Putamen (tissue), 1 donor: ENCODE data around the gene TRIM31.

Experiments used
- DNase-seq: peaks from one replicate; pipeline ENCODE4 v3.0.0-alpha.2; 2016; ENCODE audit warnings: low spot score

TRIM31 gene, protein sequence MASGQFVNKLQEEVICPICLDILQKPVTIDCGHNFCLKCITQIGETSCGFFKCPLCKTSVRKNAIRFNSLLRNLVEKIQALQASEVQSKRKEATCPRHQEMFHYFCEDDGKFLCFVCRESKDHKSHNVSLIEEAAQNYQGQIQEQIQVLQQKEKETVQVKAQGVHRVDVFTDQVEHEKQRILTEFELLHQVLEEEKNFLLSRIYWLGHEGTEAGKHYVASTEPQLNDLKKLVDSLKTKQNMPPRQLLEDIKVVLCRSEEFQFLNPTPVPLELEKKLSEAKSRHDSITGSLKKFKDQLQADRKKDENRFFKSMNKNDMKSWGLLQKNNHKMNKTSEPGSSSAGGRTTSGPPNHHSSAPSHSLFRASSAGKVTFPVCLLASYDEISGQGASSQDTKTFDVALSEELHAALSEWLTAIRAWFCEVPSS

DNA sequence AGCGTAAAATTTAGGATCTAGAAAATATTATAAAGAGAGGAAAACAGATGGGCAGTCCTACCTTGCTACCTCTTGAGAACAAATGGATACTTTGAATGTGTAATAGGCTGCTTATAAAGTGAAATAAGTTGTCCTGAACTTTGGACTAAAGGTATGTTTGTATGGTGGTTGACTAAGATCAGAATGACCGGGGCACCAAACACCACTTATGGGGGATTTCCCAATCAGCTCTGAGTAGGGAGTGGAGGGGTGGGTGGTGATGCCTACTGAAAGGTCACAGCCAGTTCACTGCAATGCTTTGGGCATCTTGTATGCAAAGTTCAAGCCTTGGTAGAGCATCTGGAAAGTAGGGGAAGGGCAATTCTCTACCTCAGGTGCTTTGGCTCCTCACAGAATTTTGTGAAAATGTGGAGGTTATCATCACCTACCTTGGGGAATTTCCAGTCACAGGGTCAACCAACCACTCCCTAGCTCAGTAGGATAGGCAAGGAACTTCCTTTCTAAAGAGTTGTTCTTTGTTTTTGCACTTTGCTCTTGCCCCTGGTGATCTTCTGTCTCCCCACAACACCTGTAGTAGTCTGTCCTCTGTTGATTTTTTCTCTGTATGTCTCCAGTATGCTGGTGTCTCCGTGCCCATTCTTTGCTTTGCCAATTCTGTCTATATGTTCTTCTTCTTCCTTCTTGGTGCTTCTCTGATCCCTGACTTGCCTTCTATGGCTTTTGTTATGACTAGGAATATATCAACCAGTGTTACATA, at the start of gene TRIM31:
Gene TRIM31 (minus strand): TSS at position 88 of the 757 bp plus-strand sequence. CDS start 285 bp downstream, outside the sequence.
- DNase-seq, result no peak

- no peak for DNase-seq
Measured at GRCh38 chr6:30162265-30163089, 49.6 kb upstream of the TRIM31 start.

- DNase-seq, result no peak
Measured at GRCh38 chr6:30160785-30161531, 48.1 kb upstream of the TRIM31 start, which contains the start of gene TRIM10. TSS of gene TRIM10 (minus strand) at chr6:30161211. CDS start at chr6:30160858, 353 bp downstream.

- no peak for DNase-seq
Measured at GRCh38 chr6:30160008-30160784, 47.3 kb upstream of the TRIM31 start.

DNA sequence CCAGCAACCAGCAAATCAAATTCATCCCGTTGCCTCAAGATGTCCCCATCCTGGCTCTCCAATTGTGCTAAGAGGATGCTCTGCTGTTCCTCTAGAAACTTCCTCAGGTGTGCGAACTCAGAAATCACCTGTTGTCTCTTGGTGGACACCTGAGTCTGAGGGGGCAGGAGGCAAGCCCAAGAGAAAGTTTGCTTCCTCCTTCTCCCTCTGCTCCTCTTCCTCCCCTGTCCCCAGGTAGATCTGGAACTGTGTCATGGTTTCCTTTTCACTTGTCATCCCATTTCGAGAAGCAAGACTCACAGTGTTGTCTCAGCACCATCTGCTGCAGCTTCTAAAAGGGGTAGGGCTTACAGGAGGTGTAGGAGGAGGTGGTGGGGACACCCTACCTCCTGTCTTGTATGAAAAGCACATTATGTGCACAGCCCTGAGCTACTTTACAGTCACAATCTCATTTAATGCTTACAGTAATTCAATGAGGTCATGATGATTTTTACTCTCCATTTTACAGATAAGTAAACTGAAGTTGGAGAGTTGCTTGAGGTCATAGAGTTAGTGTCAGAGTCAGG, 45.7 kb upstream of the TRIM31 start:
- no peak for DNase-seq

DNA sequence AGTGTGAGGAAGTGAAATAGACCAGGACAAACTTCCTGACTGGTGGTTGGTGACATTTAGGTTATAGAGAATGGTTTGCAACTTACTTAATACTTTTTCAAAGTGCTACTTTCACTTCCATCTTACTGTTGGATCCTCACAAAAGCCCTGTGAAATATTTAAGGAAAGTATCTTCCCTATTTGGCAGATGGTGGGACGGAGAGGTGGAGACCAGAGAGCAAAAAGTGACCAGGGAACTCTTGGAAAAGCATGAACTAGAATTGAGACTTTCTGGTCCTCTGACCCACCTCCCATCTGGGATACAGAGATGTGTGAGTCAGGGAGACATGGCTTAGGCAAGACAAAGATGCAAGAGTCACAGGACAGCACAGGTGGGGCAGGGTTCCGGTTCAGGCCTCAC, 45.1 kb upstream of the TRIM31 start:
- DNase-seq, result no peak

- DNase-seq, result no peak
Measured at GRCh38 chr6:30157581-30157980, 44.7 kb upstream of the TRIM31 start.

- no peak for DNase-seq
Measured at GRCh38 chr6:30156774-30157173, 43.9 kb upstream of the TRIM31 start.

DNA sequence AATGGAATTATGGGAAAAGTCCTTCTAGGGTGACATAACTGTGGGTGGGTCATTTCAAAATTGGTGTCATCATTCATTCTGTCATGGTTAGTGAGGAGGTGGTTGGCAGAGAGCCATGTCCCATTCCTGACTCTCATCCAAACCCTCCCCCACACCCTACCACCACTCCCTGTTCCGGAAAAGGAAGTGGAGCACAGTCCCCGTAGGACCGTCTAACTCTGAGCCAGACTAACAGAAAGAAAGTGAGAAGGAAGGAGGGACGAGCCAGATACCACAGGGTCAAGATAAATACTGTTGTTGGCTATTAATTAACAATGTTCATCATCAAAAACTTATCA, 43.3 kb upstream of the TRIM31 start:
- no peak for DNase-seq

DNA sequence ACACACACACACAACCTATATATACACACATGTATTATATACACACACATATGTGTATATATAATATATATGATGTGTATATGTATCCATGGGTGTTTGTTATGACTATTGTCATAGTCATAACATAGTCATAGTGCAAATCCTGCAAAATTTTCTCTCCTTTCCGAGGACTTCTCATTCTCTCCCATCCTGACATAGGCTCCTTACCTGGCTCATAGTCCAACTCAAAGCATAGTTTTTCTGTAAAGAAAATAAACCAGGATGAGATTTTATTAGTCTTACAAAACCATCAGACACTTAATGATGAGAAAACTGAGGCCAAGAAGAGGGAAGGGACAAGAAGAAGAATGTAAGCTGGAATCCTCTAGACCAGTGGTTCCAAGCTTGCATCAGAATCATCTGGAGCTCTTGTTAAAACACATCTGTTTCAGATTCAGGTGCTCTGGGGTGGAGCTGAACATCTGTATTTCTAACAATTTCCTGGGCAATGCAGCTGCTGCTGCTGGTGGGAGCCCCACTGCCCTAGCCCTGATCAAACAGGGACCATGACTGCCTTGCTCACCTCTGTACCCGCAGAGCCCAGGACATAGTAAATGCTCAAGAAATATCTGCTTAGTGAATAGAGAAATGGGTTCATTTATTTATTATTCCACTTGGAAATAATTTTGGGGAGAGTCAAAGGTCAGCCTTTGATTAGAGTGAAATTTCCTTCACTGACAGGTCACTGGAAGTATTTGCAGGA, 42.8 kb upstream of the TRIM31 start:
- no peak for DNase-seq

- no peak for DNase-seq
Measured at GRCh38 chr6:30154709-30155519, 42.0 kb upstream of the TRIM31 start.

DNA sequence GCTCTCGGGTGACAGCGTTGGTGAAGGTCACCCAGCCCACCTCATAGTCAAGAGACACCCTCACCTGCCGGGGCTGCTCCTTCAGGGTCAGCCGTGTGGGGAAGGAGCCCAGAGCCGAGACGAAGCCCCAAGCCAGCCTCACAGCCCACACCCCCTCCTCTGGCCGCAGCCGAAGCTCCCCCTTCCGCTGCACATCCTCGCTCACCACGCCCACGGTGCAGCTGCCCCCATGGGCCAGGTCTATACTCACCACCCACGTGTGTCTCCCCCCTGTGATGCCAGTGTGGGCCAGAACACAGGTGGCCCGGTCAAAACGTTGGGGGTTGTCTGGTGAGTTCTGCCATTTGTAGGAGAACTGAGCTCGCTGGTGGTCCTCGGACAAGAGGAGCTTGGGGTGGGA, 41.2 kb upstream of the TRIM31 start:
- DNase-seq, result no peak

DNA sequence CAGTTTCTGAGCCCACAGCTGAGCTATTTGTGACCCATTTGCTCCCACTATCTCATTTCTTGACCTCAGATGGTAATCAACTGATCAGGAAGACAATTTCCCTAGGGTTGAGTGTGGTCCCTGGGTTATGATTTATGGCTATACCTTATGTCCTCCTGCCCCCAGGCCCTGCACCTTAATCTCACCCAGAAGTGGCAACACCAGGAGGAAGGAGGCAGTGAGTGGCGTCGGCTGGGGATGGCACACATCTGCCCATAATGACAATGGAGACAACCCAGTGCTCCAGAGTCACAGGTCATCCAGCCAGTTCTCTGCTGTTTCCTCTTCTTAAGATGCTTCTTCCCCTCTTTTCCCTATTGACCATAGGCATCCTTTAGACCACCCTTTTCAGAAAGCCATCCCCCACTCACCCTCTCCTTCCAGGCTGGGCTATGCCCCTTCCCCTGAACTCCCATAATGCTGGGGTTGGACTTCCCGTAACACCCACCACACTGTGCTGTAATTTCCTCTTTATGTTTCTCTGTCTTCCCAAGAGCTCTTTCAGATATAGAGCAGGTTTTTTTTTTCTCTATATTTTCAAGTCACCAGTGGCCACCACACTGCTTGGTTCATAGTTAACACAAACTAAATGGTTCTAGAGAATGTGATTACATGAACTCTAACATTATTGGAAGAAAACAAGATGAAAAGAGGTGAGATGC, 40.2 kb upstream of the TRIM31 start:
- no peak for DNase-seq

DNA sequence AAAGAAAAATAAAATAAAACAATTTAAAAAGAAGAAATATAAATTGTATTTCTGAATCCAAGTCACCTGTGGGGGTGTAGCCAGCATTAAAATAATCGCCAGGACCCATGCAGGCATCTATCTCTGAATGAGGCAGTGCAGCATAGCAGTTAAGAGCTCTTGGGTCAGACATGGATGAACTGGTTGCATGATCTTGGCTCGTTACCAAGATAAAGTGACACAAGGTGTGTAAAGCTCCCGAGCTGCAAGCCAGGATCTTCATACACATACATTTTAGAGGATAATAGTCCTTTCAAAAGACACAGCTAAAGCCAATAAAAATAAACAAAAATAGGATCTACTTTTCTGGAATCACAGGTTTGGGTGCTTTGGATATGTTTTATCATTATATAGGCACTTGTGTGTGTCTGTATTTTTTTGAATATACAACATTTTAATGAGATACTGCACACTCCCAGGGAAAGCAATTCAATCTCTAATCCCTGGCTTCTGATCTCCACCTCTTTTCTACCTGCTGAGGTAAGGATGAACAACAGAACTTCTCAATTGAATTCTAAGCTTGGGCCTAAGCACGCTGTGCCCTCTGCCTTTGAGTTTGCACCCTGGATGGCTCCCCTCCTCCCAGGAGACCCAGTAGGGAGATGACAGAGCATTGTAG, 39.3 kb upstream of the TRIM31 start:
- no peak for DNase-seq

DNA sequence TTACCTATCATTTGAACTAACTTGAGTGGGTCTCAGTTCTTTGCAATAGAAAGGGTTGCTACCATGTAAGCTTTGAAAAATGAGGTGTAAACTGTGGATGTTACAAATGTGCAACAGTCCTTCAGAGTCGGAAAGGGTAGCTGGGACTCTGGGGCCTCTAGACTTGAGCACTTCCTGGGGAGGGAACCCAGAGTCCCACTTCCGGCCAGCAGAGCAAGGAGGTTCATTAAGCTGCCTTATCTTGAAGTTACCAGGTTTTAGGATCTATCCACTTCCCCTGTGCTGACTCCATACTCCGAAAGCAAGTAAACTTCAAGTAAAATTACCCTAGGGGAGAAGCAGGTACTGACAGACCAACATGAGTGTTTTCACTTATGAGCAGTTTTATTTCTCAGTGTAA, 38.7 kb upstream of the TRIM31 start:
- DNase-seq, result no peak

- no peak for DNase-seq
Measured at GRCh38 chr6:30150671-30151395, 37.9 kb upstream of the TRIM31 start.
